Kidney (tissue), 14 donors: ENCODE measurements around the gene DNM2. TPM values are rescaled to one million over a fixed set of nuclear protein-coding genes. Genes with fewer than 3 reads are reported as not detected.
A peak's percentile ranks its signal among the peaks of the same experiment; 100 is the strongest.

Source experiments
- DNase-seq, 5 donors: peaks; one replicate each; pipeline ENCODE4 v3.0.0-alpha.2; 2013 to 2020
- FAIRE-seq: peaks from 2 replicates; lab custom pipeline; 2012; peaks lifted over from hg19 to GRCh38; lab: Jason Lieb, UNC
- H3K27ac ChIP-seq, 2 donors: one replicate each; pipeline ENCODE4 v1.7.0; 2013; ENCODE audit warnings: low read depth in 2 of 2, low read length in 2 of 2, inconsistent platforms in 1 of 2
- H3K27me3 ChIP-seq: one replicate; pipeline ENCODE4 v1.7.1; 2013; ENCODE audit warnings: low read length, inconsistent platforms; ENCODE audit not compliant: control insufficient read depth, insufficient read depth
- H3K36me3 ChIP-seq, 3 donors: one replicate each; pipeline versions ENCODE4 v1.7.0 to v1.7.1; 2013; ENCODE audit warnings: low read length in 3 of 3, control low read depth in 1 of 3, inconsistent platforms in 1 of 3; ENCODE audit not compliant: insufficient read depth in 3 of 3, control insufficient read depth in 2 of 3
- H3K4me1 ChIP-seq, 3 donors: one replicate each; pipeline versions ENCODE4 v1.7.0 to v1.7.1; 2013; ENCODE audit warnings: low read length in 3 of 3, inconsistent platforms in 1 of 3, low read depth in 1 of 3; ENCODE audit not compliant: control insufficient read depth in 2 of 3, insufficient read depth in 2 of 3
- H3K4me3 ChIP-seq, 3 donors: one replicate each; pipeline versions ENCODE4 v1.7.0 to v1.8.1; 2013; ENCODE audit warnings: low read length in 3 of 3, control low read depth in 1 of 3, inconsistent platforms in 1 of 3
- H3K9ac ChIP-seq, 3 donors: one replicate each; pipeline versions ENCODE4 v1.7.0 to v1.7.1; 2013; ENCODE audit warnings: low read length in 3 of 3, control low read depth in 1 of 3, inconsistent platforms in 1 of 3
- H3K9me3 ChIP-seq, 3 donors: one replicate each; pipeline versions ENCODE4 v1.7.0 to v1.7.1; 2013; ENCODE audit warnings: low read length in 3 of 3, control low read depth in 1 of 3, inconsistent platforms in 1 of 3; ENCODE audit not compliant: control insufficient read depth in 2 of 3, insufficient read depth in 1 of 3
- CTCF ChIP-seq: IDR thresholded peaks from 3 replicates; pipeline ENCODE4 v1.5.1; 2012; ENCODE audit warnings: mild to moderate bottlenecking, moderate library complexity, borderline replicate concordance; ENCODE audit not compliant: insufficient read depth; ENCODE audit errors: extremely low read depth
- intact Hi-C: fragments of 100-400 bp; cut with DNase I; formaldehyde crosslinking; loops from one replicate; pipeline ENCODE4 v1.11.1; 2022
- polyA plus RNA-seq: library from polyadenylated mRNA; stranded (reverse); fragments of 350-450 nt; fragmentation: Illumina TruSeq; extraction: RNeasy Lipid Tissue Mini Kit (QIAGEN cat#74804); gene quantifications from one replicate; pipeline ENCODE4 v1.2.3, GENCODE V29; 2014; ENCODE audit warnings: low read depth, low replicate concordance; ENCODE audit not compliant: insufficient read depth
- total RNA-seq: library from RNA; stranded (reverse); fragmentation: NEBNext Ultra II Directional; extraction: Animal tissue kit (Norgen Biotek cat#: 25700); gene quantifications from one replicate; pipeline ENCODE4 v1.2.1, GENCODE V29; 2021
- donor health status: control.
- donor health status: control.
- donor health status: control.
- donor health status: control.
- donor health status: control.
- donor health status: DM: yes; HTN: yes; CAD: no.
- donor health status: Normal renal cell carcinoma (clear cell type).

The DNM2 gene
- total and polyA plus RNA-seq, 2 donors from 2014 or later, result 79.0 to 226 TPM

DNA sequence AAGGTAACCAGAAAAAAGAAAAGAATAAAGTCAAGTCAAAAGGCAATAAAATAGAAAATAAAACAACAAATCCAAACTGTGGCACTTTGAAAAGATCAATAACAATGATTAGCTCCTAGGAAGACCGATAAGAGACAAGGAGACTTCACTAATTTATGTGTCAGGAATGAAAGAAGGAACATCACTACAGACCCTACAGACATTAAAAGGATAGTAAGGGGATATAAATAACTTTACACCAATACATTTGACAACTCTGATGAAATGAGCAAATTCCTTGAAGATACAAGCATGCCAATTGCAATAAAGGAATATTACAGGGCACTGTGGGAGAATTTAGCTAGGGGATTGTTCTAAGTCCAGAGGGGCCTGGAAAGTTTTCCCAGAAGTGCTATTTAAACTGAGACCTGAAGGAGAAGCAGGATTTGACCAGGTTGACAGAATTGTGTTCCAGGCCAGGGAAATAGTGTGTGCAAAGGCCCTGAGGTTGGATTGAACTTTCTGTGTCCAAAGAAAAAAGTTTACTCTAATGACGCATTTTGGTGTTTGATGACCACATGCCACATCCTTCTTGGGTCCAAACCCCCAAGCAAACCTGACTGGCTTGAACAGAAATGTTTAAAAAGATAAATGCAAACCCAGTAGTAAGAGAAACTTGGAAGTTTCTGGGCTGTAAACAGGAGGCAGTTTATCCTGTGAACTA, 128.8 kb downstream of the DNM2 start:
- no peak for FAIRE-seq
- no peak overlapping the region for H3K9ac ChIP-seq
- TF ChIP-seq CTCF, result no peak

DNA sequence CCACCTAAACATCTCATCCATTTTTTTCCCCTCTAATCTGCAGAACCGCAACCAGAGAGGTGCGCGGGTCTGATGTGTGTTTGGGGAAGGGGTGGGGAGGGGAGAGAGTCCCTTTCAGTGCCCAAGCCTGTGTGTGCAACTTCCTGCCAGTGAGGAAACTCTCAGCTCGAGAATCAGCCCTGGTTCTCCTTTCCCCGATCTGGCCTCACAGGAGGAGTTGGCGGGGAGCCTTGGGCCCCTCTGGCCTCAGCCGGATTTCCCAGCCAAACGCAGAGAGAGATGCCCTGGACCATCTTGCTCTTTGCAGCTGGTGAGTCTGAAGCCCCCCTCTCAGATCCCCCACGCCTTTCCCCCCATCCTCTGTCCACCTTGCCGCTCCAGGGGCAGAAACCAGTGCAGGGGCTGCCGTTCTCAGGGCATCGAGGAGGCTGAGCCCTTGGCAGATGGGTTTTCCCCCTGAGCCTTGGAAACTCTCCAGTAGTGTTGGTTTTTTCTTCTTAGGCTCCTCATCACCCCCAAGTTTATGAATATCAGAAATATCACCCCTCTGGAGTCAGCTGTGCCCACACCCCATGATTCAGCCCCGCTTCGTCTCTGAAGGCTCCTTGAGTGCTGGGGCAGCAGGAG, 130.5 kb downstream of the DNM2 start, which contains the start of gene C19orf38:
TSS of gene C19orf38 (plus strand) at position 186 of the 627 bp plus-strand sequence. CDS start at position 280, 94 bp downstream.
- Histone ChIP-seq H3K36me3 (no peaks in the 10 kb centered on the region), H3K9me3 (peaks cover 0 to 8% (median 0%) of the 10 kb centered on the region in 3 donors), H3K4me1 (no peaks in the 10 kb centered on the region), H3K27ac (no peak within 1 kb of the TSS), H3K9ac (no peak within 1 kb of the TSS), H3K4me3 (no peak within 1 kb of the TSS), H3K27me3 (no peaks in the 10 kb centered on the region)
- intact Hi-C loops, result no loop called here
- TF ChIP-seq CTCF, result no peak
- peak in 1 of 5 donors; percentile 55 for DNase-seq
- FAIRE-seq, result no peak

More for the DNA sequence above, 128.8 kb downstream of the DNM2 start:
- Histone ChIP-seq H3K27ac (no peak overlapping the region), H3K4me3 (no peak overlapping the region), H3K4me1 (no peaks in the 10 kb centered on the region), H3K36me3 (no peaks in the 10 kb centered on the region), H3K9me3 (peaks cover 0 to 8% (median 0%) of the 10 kb centered on the region in 3 donors), H3K27me3 (no peaks in the 10 kb centered on the region)
- intact Hi-C loops, result no loop called here
- no peak for DNase-seq

- no peak for TF ChIP-seq CTCF
- Histone ChIP-seq H3K4me3 (no peak overlapping the region), H3K27ac (no peak overlapping the region), H3K4me1 (no peaks in the 10 kb centered on the region), H3K36me3 (no peaks in the 10 kb centered on the region), H3K9me3 (peaks cover 0 to 8% (median 0%) of the 10 kb centered on the region in 3 donors), H3K9ac (no peak overlapping the region), H3K27me3 (no peaks in the 10 kb centered on the region)
- intact Hi-C loops, result no loop called here
- FAIRE-seq (no peak), DNase-seq (no peak)
These were observed 132.8 kb downstream of the DNM2 start for GRCh38 chr19:10850631-10851030.
